A172 (cell line): ENCODE data around the gene GRM8. TPM values are rescaled to one million over a fixed set of nuclear protein-coding genes. Genes with fewer than 3 reads are reported as not detected.

Experiments
- DNase-seq: peaks from one replicate; pipeline ENCODE4 v3.0.0-alpha.2; 2015; ENCODE audit warnings: low spot score
- total RNA-seq: library from RNA; depleted of rRNA; stranded (reverse); fragments of >200 nt; shearing (Covaris generic); gene quantifications from 2 replicates; pipeline ENCODE4 v1.2.3, GENCODE V29; 2014

The GRM8 gene
- total RNA-seq, 1 experiment from 2014 or later: not detected

DNA sequence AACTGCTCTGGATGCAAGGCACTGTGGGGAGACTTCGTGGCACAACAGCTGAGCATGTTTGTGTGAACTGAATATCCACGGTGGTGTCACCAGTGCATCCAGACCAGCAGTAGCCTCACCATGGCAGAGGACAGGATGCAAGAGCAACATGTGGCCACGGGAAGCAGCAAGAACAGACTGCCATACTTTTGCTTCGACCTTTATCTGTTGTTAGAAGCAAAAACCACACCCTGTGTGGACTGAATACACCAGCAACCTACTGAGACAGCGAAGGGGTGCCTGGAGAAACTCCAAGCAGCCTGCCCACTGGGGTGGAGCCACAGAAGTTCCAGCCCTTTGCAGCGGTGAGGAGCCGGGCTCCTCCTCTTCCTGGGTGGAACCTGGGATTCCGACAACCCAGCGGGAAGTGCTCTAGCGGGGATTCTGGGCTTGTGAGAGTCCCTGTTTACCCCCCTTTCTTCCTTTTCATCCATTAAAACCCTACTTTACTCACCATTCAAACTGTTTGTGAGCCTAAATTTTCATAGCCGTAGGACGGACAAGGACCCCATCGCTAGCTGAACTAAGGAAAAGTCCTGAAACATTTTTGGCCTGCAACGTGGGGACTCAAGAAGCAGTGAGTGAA is 584.9 kb downstream of the GRM8 start:
- DNase-seq: peak; percentile 49

DNA sequence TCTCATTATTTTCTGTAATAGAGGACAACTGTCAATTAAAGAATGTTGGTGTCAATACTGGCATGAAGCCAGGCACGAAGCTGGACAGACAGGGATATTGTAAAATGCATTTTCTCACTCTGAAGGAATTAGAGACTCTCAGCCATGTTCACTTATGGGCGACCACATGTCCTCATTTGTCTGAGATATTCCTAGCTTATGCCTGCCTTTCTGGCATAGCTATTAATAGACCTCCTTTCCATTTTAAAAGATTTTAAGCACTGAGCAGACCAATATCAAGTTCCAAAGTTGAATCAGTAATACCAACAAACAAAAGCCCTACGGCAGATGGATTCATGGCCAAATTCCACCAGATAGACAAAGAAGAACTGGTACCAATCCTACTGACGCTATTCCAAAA is 589.9 kb downstream of the GRM8 start:
- no peak for DNase-seq

- no peak for DNase-seq
Measured at GRCh38 chr7:126659124-126659523, 593.6 kb downstream of the GRM8 start.

DNA sequence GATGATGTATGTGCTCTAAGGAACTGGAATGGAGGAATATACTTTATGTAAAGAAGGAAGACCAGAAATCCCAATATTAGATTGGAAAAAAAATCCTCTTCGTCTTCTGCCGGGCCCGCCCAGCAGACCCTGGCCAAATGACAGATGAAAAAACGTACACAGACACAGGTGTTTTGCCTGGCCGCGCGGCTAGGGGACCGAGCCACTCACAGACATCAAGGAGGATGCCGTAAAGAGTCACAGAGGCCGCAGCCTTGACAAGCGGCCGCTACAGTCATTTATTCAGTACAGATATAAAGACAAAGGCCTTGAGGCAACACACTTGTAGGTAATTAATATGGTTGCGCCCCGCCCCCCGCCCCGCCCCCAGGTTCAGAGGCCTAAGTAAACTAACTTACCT is 594.1 kb downstream of the GRM8 start:
- no peak for DNase-seq

DNA sequence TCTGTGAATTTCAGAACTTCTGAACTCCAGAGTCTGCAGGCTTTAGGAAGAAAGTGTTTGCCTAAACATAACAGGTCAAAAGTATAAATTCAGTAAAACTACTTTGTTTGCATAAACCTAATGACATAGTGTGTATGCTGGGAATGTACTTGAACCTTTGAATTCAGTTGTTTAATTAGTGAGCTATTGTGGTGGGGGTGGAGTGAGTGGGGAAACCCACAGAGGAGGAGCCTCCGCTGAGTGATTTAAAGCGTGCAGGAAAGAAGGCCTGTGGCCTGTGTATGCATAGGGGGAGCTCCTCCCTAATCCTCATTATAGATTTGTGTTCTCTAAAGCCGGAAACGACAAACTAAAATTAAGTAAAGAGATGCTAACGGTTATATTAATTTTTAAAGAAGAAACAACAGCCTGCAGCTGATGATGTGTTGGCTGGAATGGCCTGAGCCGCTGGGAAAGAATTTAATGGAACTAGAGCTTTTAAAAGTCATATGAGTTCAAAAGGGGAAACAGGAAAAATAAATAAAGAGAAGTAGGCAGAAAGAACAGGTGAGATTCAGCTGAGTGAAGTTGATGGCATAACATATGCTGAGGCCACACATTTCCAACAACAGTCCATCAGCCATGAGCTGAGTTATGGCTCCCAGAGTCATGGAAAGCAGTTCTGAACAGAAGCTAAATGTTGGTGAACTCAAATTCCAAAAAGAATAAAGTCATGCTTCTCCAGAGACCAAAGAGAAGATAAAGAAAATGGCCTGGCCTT is 595.0 kb downstream of the GRM8 start:
- no peak for DNase-seq

DNA sequence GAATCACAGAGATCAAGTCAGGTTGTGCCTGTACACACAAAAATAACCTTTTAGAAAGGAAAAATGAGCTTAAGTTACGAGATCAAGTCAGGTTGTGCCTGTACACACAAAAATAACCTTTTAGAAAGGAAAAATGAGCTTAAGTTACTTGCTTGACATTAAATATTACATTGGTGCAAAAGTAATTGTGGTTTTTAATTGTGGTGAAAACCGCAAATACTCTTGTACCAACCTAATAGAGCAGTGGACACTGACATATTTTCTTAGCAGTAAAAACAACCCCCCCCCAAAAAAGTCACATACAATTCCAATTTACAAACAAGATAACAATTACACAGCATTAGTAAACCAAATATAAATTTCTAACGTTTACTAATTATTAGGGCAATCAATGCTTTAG is 595.6 kb downstream of the GRM8 start:
- DNase-seq: no peak

DNA sequence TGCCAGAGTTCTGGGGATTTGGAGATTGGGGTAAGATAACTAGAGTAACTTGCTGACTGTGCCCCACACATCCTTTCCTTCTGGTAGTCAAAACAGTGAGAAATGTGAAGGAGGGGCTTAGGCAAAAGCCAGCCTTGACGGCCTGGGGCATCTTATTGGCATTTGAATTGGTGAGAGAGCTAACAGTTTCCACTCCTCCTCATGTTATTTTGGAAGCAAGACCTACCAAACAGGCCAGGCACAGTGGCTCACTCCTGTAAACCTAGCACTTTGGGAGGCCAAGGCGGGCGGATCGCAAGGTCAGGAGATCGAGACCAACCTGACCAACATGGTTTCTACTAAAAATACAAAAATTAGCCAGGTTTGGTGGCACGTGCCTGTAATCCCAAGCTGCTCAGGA is 596.6 kb downstream of the GRM8 start:
- DNase-seq: no peak

- no peak for DNase-seq
Measured at GRCh38 chr7:126637538-126637937, 615.2 kb downstream of the GRM8 start.

GRCh38 chr7:126635545-126635944 is 617.2 kb downstream of the GRM8 start:
- DNase-seq: no peak

GRCh38 chr7:126608339-126608776 is 644.4 kb downstream of the GRM8 start:
- peak; percentile 44 for DNase-seq

DNA sequence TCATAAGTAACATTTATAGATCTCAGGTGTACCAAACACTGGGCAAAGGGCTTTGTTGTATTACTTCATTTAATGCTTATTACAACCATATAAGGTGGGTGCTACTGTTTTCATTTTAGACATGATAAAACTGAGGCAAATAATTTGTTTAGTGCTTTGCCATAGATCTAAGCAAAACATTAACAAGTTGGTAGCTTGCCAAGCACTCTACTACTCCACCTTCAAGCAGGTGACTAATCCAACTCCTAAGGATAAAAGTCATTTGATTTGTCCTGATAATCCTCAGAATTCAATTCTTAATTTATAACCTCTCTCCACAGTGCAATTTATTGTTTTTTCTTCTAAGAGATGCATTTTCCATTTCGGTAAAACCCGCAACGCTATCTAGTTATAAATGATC is 646.4 kb downstream of the GRM8 start:
- DNase-seq: no peak

DNA sequence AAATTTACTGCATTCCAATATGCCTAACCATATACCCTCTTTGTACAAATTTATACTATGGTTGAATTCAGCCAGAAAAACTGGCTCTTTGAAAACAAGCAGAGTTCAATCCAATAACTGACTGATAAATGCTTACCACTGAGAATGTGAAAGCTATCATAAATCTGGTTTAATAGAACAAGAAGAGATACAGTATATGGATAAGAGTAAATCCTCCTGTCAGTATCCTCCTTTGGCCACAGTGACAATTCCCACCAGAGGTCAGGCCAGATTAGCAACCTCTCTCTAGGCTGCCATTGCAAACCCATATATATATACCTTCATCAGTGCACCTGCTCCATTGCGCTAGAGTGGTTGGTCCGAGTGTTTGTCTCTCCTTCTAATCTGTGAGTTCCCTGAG is 647.2 kb downstream of the GRM8 start:
- no peak for DNase-seq

DNA sequence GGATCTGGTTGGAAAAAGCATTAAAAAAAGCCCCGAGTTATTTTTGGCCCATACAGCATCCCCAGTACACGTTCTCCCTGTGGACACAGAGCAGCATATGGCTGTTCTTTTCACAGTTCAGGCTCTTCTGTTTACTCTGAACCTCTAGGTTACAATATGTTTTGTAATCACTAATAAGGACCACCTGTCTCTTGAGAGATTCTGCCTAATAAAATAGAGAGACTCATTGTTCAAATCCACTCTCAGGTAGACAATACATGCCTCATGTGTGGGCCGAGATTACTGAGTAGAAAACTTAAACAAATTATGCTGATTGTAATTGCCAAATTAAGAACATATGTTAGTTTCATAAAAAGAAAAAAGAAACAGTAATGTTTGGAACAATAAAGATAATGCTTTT is 647.7 kb downstream of the GRM8 start:
- DNase-seq: no peak

- DNase-seq: no peak
Measured at GRCh38 chr7:126589068-126589684, 663.6 kb downstream of the GRM8 start.

- DNase-seq: no peak
Measured at GRCh38 chr7:126578338-126578737, 674.4 kb downstream of the GRM8 start.

- peak; percentile 81 for DNase-seq
Measured at GRCh38 chr7:126574276-126575250, 678.2 kb downstream of the GRM8 start.

GRCh38 chr7:126570845-126571244 is 681.9 kb downstream of the GRM8 start:
- no peak for DNase-seq

- peak; percentile 30 for DNase-seq
Measured at GRCh38 chr7:126569402-126569801, 683.3 kb downstream of the GRM8 start.

DNA sequence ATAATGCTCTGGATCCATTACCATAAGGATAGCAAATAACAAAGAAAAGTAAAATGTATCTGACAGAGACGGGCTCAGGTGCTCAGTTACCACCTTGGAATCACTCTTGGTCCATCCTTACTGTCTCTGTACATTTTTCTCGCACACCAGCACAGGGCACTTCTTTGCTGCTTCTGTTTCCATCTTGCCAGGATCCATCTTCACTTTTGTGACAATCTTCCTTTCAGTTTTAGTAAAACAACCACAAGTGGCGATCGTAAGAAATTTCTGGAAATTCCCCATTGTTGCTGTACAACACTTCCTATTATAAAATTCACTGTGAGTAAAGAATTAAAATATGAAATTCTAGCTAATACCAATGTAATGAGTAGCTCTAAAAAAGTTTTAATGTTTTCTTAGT is 695.5 kb downstream of the GRM8 start:
- DNase-seq: no peak

- peak; percentile 15 for DNase-seq
Measured at GRCh38 chr7:126541406-126541805, 711.3 kb downstream of the GRM8 start.

DNA sequence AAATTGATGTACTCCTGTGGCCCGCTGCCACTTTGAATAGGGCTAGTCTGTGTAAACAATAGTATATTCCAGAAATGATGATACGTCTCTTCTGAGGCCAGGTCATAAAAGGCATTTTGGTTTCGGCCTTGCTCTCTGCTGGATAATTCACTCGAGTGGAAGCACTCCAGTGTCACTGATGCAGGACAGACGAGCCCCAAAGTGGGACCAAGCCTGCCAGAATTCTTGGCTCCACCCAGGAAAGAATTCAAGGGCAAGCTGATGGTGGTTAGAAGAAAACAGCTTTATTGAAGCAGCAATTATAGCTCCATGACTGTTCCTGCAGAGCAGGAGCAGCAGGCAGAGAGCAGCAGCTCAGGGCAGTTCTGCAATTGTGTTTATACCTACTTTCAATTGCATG is 717.6 kb downstream of the GRM8 start:
- no peak for DNase-seq

DNA sequence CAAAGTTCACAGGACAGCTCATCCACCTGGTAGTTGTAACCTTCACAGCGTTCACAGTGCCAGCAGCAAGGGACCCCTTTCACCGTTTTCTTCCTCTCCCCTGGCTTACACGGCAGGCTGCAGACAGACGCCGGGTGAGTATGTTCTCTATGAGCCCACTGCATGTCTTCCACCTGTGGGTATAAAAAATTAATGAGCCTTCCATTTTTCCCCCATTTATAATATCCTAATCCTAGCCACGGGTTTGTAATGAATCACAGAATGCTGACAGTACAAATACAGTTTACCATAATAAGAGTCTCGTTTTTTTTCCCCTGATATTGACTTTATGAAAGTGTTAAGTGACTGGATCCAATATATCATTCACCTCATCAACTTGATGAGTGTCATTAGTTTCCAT is 719.0 kb downstream of the GRM8 start:
- no peak for DNase-seq
